Mucosa of gallbladder (tissue), 1 donor: Measurements from ENCODE around the gene MRPS9. TPM values are rescaled to one million over a fixed set of nuclear protein-coding genes. Genes with fewer than 3 reads are reported as not detected.

ENCODE experiments used
- total RNA-seq: library from RNA; stranded (reverse); gene quantifications from one replicate; pipeline ENCODE4 v1.2.1, GENCODE V29; 2021
- donor health status: DM: no; HTN: no; CAD: no.

The MRPS9 gene
- total RNA-seq, 1 donor from 2014 or later: 19.0 TPM

Other genes with a start within 250 kb of the MRPS9 start
- not detected for gene POU3F3, start 184.0 kb upstream of the MRPS9 start, total RNA-seq
- gene GPR45, start 203.7 kb downstream of the MRPS9 start, total RNA-seq: not detected